Epithelial cell of esophagus (primary cell): ENCODE results near the gene A2M.

Source experiments
- DNase-seq: peaks from one replicate; pipeline ENCODE4 v3.0.0; 2010; ENCODE audit warnings: low read depth
- H3K4me3 ChIP-seq: 2 replicates; pipeline ENCODE4 v1.5.1; 2011; ENCODE audit warnings: mild to moderate bottlenecking, low read length, control low read depth
- TF ChIP-seq, protein P1 (sequence below): IDR thresholded peaks from 2 replicates; pipeline ENCODE4 v1.5.1; 2011; ENCODE audit warnings: low read depth, mild to moderate bottlenecking, low read length, control low read depth, inconsistent platforms; ENCODE audit not compliant: insufficient read depth; ENCODE audit errors: missing control alignments

Gene A2M

DNA sequence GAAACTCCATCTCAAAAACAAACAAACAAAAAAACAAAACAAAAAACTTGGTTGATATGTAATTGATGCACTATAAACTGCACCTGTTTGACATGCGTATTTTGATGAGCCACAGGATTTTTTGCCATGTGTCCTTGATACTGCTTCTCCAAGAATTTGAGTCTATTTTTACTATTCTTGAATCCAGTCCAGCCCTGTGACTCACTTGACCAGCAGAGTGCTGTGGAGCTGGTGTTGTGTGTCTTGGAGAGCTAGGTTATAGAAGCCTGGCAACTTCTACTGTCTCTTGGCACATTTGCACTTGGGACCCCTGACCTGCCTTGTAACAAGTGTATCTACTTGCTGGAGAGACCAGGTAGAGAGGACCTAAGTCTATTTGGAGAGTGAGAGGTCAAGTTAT, 74.4 kb downstream of the A2M start:
- TF ChIP-seq, protein P1, sequence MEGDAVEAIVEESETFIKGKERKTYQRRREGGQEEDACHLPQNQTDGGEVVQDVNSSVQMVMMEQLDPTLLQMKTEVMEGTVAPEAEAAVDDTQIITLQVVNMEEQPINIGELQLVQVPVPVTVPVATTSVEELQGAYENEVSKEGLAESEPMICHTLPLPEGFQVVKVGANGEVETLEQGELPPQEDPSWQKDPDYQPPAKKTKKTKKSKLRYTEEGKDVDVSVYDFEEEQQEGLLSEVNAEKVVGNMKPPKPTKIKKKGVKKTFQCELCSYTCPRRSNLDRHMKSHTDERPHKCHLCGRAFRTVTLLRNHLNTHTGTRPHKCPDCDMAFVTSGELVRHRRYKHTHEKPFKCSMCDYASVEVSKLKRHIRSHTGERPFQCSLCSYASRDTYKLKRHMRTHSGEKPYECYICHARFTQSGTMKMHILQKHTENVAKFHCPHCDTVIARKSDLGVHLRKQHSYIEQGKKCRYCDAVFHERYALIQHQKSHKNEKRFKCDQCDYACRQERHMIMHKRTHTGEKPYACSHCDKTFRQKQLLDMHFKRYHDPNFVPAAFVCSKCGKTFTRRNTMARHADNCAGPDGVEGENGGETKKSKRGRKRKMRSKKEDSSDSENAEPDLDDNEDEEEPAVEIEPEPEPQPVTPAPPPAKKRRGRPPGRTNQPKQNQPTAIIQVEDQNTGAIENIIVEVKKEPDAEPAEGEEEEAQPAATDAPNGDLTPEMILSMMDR: no peak
- H3K4me3 ChIP-seq: no peak overlapping the region
- peak; percentile 22 for DNase-seq

DNA sequence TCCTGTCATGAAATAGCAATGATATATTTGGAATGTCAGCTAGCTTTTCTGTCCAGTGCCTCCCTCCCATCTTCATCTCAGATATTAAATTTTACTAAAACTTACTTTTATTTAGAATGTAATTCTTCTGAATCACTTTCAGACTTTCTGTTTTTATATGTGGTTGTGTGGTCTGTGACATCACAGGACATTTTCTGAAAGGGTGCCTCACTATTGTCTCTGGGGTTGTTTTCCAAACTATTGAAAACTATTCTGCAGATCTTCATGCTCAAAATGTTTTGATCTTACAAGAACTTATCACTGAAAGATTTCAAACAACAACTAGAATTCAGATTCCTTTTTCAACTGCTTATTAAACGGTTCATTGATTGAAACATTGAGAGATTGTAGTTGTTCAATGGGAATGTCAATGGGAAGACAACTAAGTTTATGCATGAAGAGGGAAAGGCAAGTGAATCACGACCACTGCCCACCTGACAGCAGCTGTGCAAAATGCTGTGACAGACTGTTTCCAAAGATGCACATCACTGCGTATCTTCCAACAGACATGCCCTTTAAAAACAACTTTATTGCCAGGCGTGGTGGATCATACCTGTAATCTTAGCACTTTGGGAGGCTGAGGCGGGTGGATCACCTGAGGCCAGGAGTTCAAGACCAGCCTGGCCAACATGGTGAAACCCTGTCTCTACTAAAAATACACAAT, 75.1 kb downstream of the A2M start:
- TF ChIP-seq, protein P1: no peak
- no peak for DNase-seq

DNA sequence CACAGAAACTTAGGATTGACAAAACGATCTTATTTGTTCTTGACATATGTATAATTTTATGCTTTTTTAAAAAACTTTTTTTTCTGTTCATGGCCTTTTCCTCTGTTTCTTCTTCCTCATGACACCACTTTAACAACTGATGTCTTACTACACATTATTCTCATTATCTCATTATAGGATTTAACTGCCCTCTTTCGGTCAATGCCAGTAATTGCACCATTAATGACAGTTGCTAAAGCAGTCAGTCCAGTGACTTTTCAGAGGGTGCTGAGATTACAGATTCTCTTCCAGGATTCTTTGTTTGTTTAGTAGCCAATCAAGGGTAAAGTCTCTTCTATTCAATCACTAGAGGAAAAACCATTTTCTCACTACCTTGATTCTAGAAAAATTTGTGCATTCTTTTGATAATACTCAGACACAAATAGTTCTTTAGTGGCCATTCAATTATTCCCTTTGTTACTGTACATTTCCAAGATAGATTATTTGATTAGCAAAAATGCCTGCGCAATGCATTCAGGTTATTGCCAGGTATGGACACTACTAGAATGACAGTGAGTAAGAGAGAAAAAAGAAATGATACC, 76.2 kb downstream of the A2M start:
- peak; percentile 55 for DNase-seq
- no peak overlapping the region for H3K4me3 ChIP-seq
- TF ChIP-seq, protein P1: peak; percentile 72

More for the DNA sequence above, 75.1 kb downstream of the A2M start:
- H3K4me3 ChIP-seq: no peak overlapping the region

DNA sequence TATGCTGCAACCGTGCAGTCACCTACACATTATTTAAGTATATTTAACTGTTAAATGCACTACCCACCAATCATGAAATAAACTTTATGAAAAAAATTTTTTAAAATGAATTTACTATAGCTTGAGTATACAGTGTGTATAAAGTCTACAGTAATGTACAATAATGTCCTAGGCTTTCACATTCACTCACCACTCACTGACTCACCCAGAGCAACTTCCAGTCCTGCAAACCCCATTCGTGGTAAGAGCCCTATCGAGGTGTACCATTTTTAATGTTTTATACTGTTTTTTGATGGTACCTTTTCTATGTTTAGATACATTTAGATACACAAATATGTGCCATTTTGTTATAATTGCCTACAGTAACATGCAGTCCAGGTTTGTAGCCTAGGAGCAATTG, 78.3 kb downstream of the A2M start:
- TF ChIP-seq, protein P1: no peak
- no peak for DNase-seq
- H3K4me3 ChIP-seq: no peak overlapping the region

DNA sequence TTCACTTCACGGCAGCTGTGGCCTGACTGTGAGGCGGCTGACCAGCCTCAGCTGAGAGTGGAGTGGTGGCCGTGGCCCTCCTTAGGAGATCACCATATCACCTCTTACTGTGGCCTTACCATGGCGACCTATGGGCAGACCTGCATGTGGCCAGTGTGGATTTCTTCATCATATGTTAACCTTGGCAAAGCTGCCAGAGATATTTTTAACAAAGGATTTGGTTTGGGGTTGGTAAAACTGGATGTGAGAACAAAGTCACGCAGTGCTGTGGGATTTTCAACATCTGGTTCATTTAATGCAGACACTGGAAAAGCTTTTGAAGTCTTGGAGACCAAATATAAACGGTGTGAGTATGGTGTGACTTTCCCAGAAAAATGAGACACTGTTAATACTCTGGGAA, 79.5 kb downstream of the A2M start:
- DNase-seq: no peak
- TF ChIP-seq, protein P1: no peak
- H3K4me3 ChIP-seq: no peak overlapping the region

DNA sequence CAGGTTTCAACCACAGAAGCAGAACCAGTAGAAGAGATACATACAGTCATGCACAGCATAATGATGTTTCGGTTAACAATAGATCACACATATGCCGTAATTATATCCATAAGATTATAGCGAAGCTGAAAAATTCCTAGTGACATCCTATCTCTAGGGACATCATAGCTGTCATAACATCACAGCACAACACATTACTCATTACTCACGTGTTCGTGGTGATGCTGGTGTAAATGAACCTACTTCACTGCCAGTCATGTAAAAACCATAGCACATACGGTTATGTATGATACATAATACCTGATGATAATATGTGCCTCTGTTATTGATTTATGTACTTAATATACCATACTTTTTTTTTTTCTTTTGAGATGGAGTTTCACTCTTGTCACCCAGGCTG, 81.6 kb downstream of the A2M start:
- TF ChIP-seq, protein P1: no peak
- no peak overlapping the region for H3K4me3 ChIP-seq
- DNase-seq: no peak
